RCC 7860 (cell line): Measurements from ENCODE around the gene GRP.
"Not testable (repeated sequence)": the region's sequence is repeated elsewhere in the genome, so short reads cannot be mapped to it uniquely, and the experiment has no call there.

ENCODE experiments used
- DNase-seq: peaks from one replicate; pipeline ENCODE4 v3.0.0-alpha.2; 2015; ENCODE audit warnings: low spot score
- FAIRE-seq: peaks from 2 replicates; lab custom pipeline; 2012; peaks lifted over from hg19 to GRCh38; lab: Jason Lieb, UNC

The GRP gene

GRCh38 chr18:59228351-59228750 lies 8.4 kb downstream of the GRP start:
- no peak for DNase-seq
- no peak for FAIRE-seq

- no peak for DNase-seq
- FAIRE-seq = no peak
These were observed 9.2 kb downstream of the GRP start for GRCh38 chr18:59229191-59229590.

GRCh38 chr18:59229701-59230443 lies 9.9 kb downstream of the GRP start:
- FAIRE-seq (no peak), DNase-seq (no peak)

GRCh38 chr18:59231114-59231513 lies 11.2 kb downstream of the GRP start:
- no peak for DNase-seq
- FAIRE-seq = no peak

- FAIRE-seq = no peak
These were observed 11.9 kb downstream of the GRP start for GRCh38 chr18:59231877-59232276.

GRCh38 chr18:59232309-59233016 lies 12.5 kb downstream of the GRP start:
- FAIRE-seq (no peak), DNase-seq (no peak)

More at GRCh38 chr18:59231877-59232276, 11.9 kb downstream of the GRP start:
- no peak for DNase-seq

- DNase-seq = no peak
- FAIRE-seq = no peak
These were observed 13.1 kb downstream of the GRP start for GRCh38 chr18:59233017-59233410.

GRCh38 chr18:59238385-59238784 lies 18.4 kb downstream of the GRP start:
- DNase-seq (no peak), FAIRE-seq (no peak)

GRCh38 chr18:59239642-59240041 lies 19.7 kb downstream of the GRP start:
- DNase-seq = no peak
- no peak for FAIRE-seq

GRCh38 chr18:59242906-59243305 lies 22.9 kb downstream of the GRP start:
- FAIRE-seq (no peak), DNase-seq (no peak)

GRCh38 chr18:59246796-59247195 lies 26.8 kb downstream of the GRP start:
- DNase-seq (no peak), FAIRE-seq (no peak)

GRCh38 chr18:59249199-59249774 lies 29.3 kb downstream of the GRP start:
- FAIRE-seq = no peak
- peak; percentile 34 for DNase-seq

- DNase-seq, FAIRE-seq: not testable (repeated sequence)
These were observed 35.5 kb downstream of the GRP start for GRCh38 chr18:59255491-59255890.

- not testable (repeated sequence) for DNase-seq, FAIRE-seq
These were observed 41.9 kb downstream of the GRP start for GRCh38 chr18:59261842-59262241.

- FAIRE-seq, DNase-seq: not testable (repeated sequence)
These were observed 42.3 kb downstream of the GRP start for GRCh38 chr18:59262243-59262642.

- FAIRE-seq = no peak
- no peak for DNase-seq
These were observed 43.7 kb downstream of the GRP start for GRCh38 chr18:59263661-59264060.

GRCh38 chr18:59264121-59264571 lies 44.2 kb downstream of the GRP start:
- DNase-seq (no peak), FAIRE-seq (no peak)

- no peak for FAIRE-seq
These were observed 44.8 kb downstream of the GRP start for GRCh38 chr18:59264651-59265245.

GRCh38 chr18:59265246-59265973 lies 45.5 kb downstream of the GRP start:
- no peak for DNase-seq
- no peak for FAIRE-seq

More at GRCh38 chr18:59264651-59265245, 44.8 kb downstream of the GRP start:
- DNase-seq = no peak

- DNase-seq (no peak), FAIRE-seq (no peak)
These were observed 46.0 kb downstream of the GRP start for GRCh38 chr18:59265974-59266369.

- DNase-seq (no peak), FAIRE-seq (no peak)
These were observed 46.5 kb downstream of the GRP start for GRCh38 chr18:59266459-59266858.
